Activated CD8-positive, alpha-beta memory T cell treated with anti-CD3 and anti-CD28 coated beads, Interleukin-2, amount 10 ng/mL, durations not matched to agents 7 days and 5 days (primary cell): ENCODE data around the gene HTRA3. TPM values are rescaled to one million over a fixed set of nuclear protein-coding genes. Genes with fewer than 3 reads are reported as not detected.

Experiments
- ATAC-seq: fragments of 150-1000 bp; cut with Tn5 transposase; one replicate; pipeline ENCODE4 v1.10.0; 2021; ENCODE audit warnings: moderate library complexity
- CTCF ChIA-PET: fragments of 350-600 bp; sonication (Branson Sonifier 250); formaldehyde crosslinking; loops from one replicate; lab custom pipeline; 2021; ENCODE audit warnings: antibody characterized with exemption; lab: Charles Lee
- DNase-seq: peaks from one replicate; pipeline ENCODE4 v3.0.0-alpha.2; 2020
- H3K27ac Mint-ChIP-seq: one replicate; pipeline ENCODE4 v1.8.0; 2021; ENCODE audit warnings: mild to moderate bottlenecking, mixed read lengths
- H3K27me3 Mint-ChIP-seq: one replicate; pipeline ENCODE4 v1.8.0; 2021; ENCODE audit warnings: mixed read lengths
- H3K36me3 Mint-ChIP-seq: one replicate; pipeline ENCODE4 v1.8.0; 2021; ENCODE audit warnings: mild to moderate bottlenecking, mixed read lengths
- H3K4me1 Mint-ChIP-seq: one replicate; pipeline ENCODE4 v1.8.0; 2021; ENCODE audit warnings: mixed read lengths
- H3K4me3 Mint-ChIP-seq: one replicate; pipeline ENCODE4 v1.8.0; 2021; ENCODE audit warnings: mild to moderate bottlenecking, moderate library complexity, mixed read lengths
- H3K9me3 Mint-ChIP-seq: one replicate; pipeline ENCODE4 v1.8.0; 2022; ENCODE audit warnings: low read depth, mixed read lengths
- total RNA-seq, 2 experiments: library from RNA; stranded (reverse); gene quantifications; one replicate each; pipeline ENCODE4 v1.2.3, GENCODE V29; 2021

Gene HTRA3
- total RNA-seq, 2 experiments from 2014 or later, result not detected

- Mint-ChIP-seq H3K9me3 (no peaks in the 10 kb centered on the region), H3K27ac (no peak overlapping the region), H3K4me3 (no peak overlapping the region), H3K27me3 (peaks cover 11% of the 10 kb centered on the region), H3K4me1 (no peaks in the 10 kb centered on the region), H3K36me3 (no peaks in the 10 kb centered on the region)
- CTCF ChIA-PET, result no interaction called here
- no peak for ATAC-seq
- DNase-seq, result no peak
These were observed 25.2 kb downstream of the HTRA3 start for GRCh38 chr4:8294775-8295174.

GRCh38 chr4:8295471-8295870, 25.9 kb downstream of the HTRA3 start:
- Mint-ChIP-seq H3K27me3 (peaks cover 11% of the 10 kb centered on the region), H3K9me3 (peaks cover under 1% of the 10 kb centered on the region), H3K36me3 (no peaks in the 10 kb centered on the region), H3K4me3 (no peak overlapping the region), H3K4me1 (no peaks in the 10 kb centered on the region), H3K27ac (no peak overlapping the region)
- CTCF ChIA-PET, result no interaction called here
- ATAC-seq, result no peak
- no peak for DNase-seq

- Mint-ChIP-seq H3K27me3 (peaks cover 17% of the 10 kb centered on the region), H3K9me3 (peaks cover 6% of the 10 kb centered on the region), H3K36me3 (no peaks in the 10 kb centered on the region), H3K27ac (no peak overlapping the region), H3K4me3 (no peak overlapping the region), H3K4me1 (no peaks in the 10 kb centered on the region)
- no peak for DNase-seq
- CTCF ChIA-PET, result no interaction called here
- no peak for ATAC-seq
These were observed 26.9 kb downstream of the HTRA3 start for GRCh38 chr4:8296491-8296890.

- Mint-ChIP-seq H3K27me3 (peaks cover 17% of the 10 kb centered on the region), H3K9me3 (peaks cover 6% of the 10 kb centered on the region), H3K36me3 (no peaks in the 10 kb centered on the region), H3K4me3 (no peak overlapping the region), H3K27ac (no peak overlapping the region), H3K4me1 (no peaks in the 10 kb centered on the region)
- DNase-seq (no peak), ATAC-seq (no peak)
- CTCF ChIA-PET, result no interaction called here
These were observed 27.6 kb downstream of the HTRA3 start for GRCh38 chr4:8297141-8297601.

GRCh38 chr4:8297691-8298485, 28.3 kb downstream of the HTRA3 start:
- Mint-ChIP-seq H3K4me3 (no peak overlapping the region), H3K4me1 (no peaks in the 10 kb centered on the region), H3K27me3 (peaks cover 17% of the 10 kb centered on the region), H3K9me3 (peaks cover 6% of the 10 kb centered on the region), H3K36me3 (no peaks in the 10 kb centered on the region), H3K27ac (no peak overlapping the region)
- CTCF ChIA-PET, result no interaction called here
- DNase-seq (no peak), ATAC-seq (no peak)

- Mint-ChIP-seq H3K4me3 (no peak overlapping the region), H3K9me3 (peaks cover 6% of the 10 kb centered on the region), H3K27me3 (peaks cover 17% of the 10 kb centered on the region), H3K27ac (no peak overlapping the region), H3K4me1 (no peaks in the 10 kb centered on the region), H3K36me3 (no peaks in the 10 kb centered on the region)
- DNase-seq, result no peak
- ATAC-seq, result no peak
- CTCF ChIA-PET, result no interaction called here
These were observed 31.3 kb downstream of the HTRA3 start for GRCh38 chr4:8300832-8301231.

- CTCF ChIA-PET, result no interaction called here
- ATAC-seq (no peak), DNase-seq (no peak)
- Mint-ChIP-seq H3K27me3 (peaks cover 17% of the 10 kb centered on the region), H3K27ac (no peak overlapping the region), H3K4me3 (no peak overlapping the region), H3K9me3 (peaks cover 6% of the 10 kb centered on the region), H3K4me1 (no peaks in the 10 kb centered on the region), H3K36me3 (no peaks in the 10 kb centered on the region)
These were observed 32.5 kb downstream of the HTRA3 start for GRCh38 chr4:8301851-8302730.

GRCh38 chr4:8303081-8303480, 33.5 kb downstream of the HTRA3 start:
- ATAC-seq (no peak), DNase-seq (no peak)
- H3K36me3 Mint-ChIP-seq, result no peaks in the 10 kb centered on the region
- no peak overlapping the region for H3K4me3 Mint-ChIP-seq
- H3K27me3 Mint-ChIP-seq, result peaks cover 14% of the 10 kb centered on the region
- CTCF ChIA-PET, result no interaction called here
- H3K4me1 Mint-ChIP-seq, result no peaks in the 10 kb centered on the region
- H3K9me3 Mint-ChIP-seq, result peaks cover 6% of the 10 kb centered on the region
- H3K27ac Mint-ChIP-seq, result no peak overlapping the region

- no peak overlapping the region for H3K27ac Mint-ChIP-seq
- no peaks in the 10 kb centered on the region for H3K36me3 Mint-ChIP-seq
- H3K4me3 Mint-ChIP-seq, result no peak overlapping the region
- no peak for DNase-seq
- H3K9me3 Mint-ChIP-seq, result peaks cover 6% of the 10 kb centered on the region
- ATAC-seq, result no peak
- CTCF ChIA-PET, result interaction anchor here (0.7 kb wide), 2 partner anchors 10 to 74 kb away, joined by 3 to 6 read pairs; no protein-coding TSS in a partner anchor
- no peaks in the 10 kb centered on the region for H3K4me1 Mint-ChIP-seq
- H3K27me3 Mint-ChIP-seq, result peaks cover 11% of the 10 kb centered on the region
These were observed 34.1 kb downstream of the HTRA3 start for GRCh38 chr4:8303485-8304281.

- Mint-ChIP-seq H3K4me3 (no peak overlapping the region), H3K27me3 (peaks cover 6% of the 10 kb centered on the region), H3K27ac (no peak overlapping the region), H3K4me1 (no peaks in the 10 kb centered on the region), H3K36me3 (no peaks in the 10 kb centered on the region), H3K9me3 (peaks cover 6% of the 10 kb centered on the region)
- CTCF ChIA-PET, result no interaction called here
- no peak for DNase-seq
- no peak for ATAC-seq
These were observed 35.5 kb downstream of the HTRA3 start for GRCh38 chr4:8304827-8305695.

GRCh38 chr4:8305851-8306471, 36.4 kb downstream of the HTRA3 start:
- no peak for ATAC-seq
- no peak overlapping the region for H3K4me3 Mint-ChIP-seq
- H3K9me3 Mint-ChIP-seq, result peaks cover 1% of the 10 kb centered on the region
- DNase-seq, result no peak
- no peaks in the 10 kb centered on the region for H3K36me3 Mint-ChIP-seq
- no peak overlapping the region for H3K27ac Mint-ChIP-seq
- peaks cover 2% of the 10 kb centered on the region for H3K27me3 Mint-ChIP-seq
- CTCF ChIA-PET, result no interaction called here
- no peaks in the 10 kb centered on the region for H3K4me1 Mint-ChIP-seq

- H3K9me3 Mint-ChIP-seq, result no peaks in the 10 kb centered on the region
- no peaks in the 10 kb centered on the region for H3K4me1 Mint-ChIP-seq
- no peaks in the 10 kb centered on the region for H3K27me3 Mint-ChIP-seq
- DNase-seq (no peak), ATAC-seq (no peak)
- H3K36me3 Mint-ChIP-seq, result no peaks in the 10 kb centered on the region
- CTCF ChIA-PET, result no interaction called here
- H3K4me3 Mint-ChIP-seq, result no peak overlapping the region
- no peak overlapping the region for H3K27ac Mint-ChIP-seq
These were observed 37.0 kb downstream of the HTRA3 start for GRCh38 chr4:8306511-8307021.
